Measurements from ENCODE around the gene CORO2A.
"Not testable (repeated sequence)": the region's sequence is repeated elsewhere in the genome, so short reads cannot be mapped to it uniquely, and the experiment has no call there.

CORO2A gene

DNA sequence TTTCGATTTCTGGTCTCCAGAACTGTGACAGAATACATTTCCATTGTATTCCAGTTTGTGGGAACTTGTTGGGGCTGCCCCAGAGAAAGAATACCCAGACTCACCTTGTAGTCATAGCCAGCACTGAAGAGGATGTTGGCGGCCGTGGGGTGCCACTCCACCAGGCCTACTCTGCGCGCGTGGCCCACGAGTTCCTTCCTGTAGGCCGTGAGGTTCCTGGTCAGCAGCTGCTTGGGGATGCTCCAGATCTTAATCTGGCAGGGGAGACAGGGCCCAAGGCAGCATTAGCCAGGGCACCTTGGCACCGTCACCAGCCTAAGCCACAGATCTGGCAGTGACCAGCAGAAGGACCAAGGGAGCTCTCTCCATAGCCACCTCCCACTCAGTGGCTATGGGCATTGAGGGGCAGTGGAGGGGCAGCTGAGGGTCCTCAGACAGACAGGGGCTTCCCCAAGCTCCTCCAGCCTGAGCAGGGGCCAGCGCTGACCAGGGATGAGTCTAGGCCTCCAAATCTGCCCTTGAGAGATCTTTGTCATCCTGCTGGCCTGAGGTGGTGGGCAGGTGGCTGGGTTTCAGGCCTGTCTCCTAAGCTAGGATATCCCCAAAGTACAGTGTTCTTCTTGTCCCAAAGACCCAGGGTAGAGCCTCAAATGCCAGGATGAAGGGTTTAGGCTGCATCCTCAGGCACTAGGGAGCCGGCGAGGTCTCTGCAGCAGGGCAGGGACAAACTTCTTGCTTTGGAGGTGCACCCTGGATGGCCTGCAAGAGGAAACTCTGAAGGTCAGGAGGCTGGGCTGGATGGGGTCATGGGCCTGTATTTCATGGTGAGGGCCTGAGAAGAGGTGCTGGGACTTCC lies 57.5 kb downstream of the CORO2A start:
- DNase-seq = no peak

GRCh38 chr9:98132806-98133631 lies 59.4 kb downstream of the CORO2A start:
- DNase-seq = peak; percentile 85

GRCh38 chr9:98132158-98132557 lies 60.3 kb downstream of the CORO2A start:
- no peak for DNase-seq

DNA sequence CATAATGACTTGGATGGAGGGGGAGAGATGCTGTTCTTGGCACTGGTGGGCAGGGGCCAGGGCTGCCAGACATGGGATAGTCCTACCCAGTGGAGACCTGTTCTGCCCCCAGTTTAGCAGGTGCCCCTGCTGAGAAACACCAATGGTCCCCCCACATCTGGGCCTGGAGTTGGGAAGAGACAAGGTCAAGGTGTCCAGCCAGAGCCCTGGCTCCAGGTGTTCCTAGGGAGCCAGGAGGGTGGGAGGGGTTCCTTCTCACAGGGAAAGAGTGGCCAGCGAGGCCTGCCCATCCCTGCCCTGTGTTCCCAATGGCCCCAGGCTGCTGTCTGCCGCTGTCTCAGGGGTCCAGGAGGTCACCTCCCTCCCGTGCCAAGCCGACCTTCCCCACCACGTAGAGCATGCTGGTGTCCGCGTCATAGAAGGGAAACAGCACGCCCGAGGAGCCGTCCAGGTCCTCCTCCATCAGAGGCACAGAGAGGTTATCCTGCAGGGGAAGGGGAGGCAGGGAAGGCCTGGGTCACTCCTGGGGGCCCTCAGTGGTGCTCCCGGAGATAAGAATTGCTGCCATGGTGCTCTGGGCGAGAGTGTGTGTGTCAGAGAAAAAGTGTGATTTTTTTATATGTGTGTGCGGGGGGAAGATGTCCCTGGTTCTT lies 61.7 kb downstream of the CORO2A start:
- DNase-seq = no peak

DNA sequence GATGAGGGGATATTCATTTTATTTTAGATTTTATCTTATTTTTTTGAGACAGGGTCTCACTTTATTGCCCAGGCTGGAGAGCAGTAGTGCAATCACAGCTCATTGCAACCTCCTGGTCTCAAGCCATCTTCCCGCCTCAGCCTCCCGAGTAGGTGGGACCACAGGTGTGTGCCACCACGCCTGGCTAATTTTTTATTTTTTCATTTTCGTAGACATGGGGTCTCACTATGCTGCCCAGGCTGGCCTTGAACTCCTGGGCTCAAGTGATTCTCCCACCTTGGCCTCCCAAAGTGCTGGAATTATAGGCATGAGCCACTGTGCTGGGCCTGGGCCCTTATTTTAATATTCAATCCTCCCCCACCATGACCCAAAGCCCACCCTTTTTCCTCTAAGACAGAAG lies 62.4 kb downstream of the CORO2A start:
- DNase-seq = not testable (repeated sequence)

DNA sequence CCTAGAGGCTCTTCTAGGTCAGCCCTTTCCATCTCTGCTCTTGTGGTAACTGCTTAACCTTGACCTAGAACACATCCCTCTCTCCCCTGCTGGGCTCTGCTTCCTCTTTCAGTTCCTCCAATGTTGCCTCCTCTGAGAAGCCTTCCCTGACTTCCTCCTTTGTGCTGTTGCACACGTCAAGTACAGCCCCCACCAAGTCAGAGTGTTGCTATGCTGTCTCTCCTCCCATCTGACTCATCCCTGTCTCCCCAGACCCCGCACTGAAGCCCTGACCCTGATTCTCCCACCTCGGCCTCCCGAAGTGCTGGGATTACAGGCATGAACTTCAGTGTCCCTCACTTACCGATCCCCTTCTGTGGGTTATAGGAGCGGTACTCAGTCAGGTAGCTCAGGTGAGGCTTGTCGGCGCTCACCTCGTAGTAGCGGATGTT lies 63.0 kb downstream of the CORO2A start:
- DNase-seq = no peak

DNA sequence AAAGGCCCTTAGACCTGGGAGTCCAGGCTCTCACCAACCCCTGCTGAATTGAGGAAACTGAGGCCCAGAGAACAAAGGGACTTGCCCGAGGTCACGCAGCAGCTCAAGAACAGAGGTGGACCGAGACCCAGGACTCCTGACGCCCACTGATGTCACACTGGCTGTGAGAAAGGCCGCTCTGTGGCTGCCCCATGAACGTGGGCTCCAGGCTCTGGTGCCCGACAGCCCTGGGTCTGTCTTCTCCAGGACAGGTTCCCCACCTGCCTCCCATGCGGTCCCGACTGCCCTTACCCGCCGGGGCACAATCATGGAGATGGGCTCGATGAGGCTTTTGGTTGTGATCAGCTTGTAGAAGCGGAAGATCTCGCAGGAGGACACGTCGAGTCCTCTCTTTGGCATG lies 64.1 kb downstream of the CORO2A start:
- no peak for DNase-seq

GRCh38 chr9:98127226-98127625 lies 65.2 kb downstream of the CORO2A start:
- no peak for DNase-seq

DNA sequence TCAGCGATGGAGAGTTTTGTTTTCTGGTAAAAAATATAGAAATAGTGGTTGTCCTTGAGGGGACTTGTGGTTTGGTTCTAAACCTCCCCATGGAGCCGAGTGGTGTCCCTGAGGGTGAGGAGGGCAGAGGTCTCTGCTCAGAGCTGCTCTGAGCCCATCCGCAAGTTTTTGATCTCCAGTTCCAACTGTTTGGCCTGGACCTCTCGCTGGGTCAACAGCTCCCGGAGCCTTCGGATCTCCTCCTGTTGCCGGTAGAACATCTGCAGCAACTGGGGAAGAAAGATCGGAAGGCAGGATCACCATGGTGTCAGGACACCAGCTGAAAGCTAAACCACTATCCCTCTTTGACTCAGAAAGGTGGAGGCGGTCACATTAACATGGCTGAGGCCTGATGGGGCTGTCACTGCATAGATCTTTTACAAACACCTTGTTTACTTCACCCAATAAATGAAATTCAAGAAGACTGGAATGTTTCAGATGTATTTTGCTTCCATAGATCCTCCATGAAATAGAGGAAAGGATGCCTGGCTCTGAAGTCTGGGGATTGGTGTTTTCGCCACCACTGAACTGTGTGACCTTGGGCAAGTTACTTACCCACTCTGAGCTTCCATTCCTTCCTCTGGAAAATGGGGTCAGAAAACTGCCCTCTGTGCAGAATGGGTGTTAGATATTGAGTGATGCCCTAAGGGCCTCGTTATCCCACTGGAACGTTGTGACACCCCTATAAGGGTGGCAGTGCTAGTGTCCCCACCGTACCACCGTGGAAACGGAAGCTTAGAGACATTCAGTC lies 67.6 kb downstream of the CORO2A start:
- no peak for DNase-seq

- DNase-seq = not testable (repeated sequence)
These were observed 68.3 kb downstream of the CORO2A start for GRCh38 chr9:98124091-98124490.

DNA sequence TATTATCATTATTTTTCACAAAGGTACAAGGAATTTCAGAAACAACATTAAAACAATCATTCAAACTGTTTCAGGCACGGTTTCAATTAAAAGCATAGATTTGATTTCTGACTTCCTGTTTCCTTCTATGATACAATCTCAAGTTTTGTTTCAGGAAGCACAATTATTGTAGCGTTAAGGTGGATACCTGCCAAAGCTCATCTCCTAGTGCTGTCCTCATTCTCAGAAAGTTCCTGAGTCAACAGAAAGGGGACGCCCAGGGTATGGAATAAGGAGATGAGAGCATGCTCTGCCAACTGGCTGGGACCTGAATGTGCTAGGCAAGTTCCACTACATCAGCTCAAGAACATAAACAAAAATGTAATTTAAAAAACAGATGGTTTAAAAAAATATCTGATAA lies 71.4 kb downstream of the CORO2A start:
- no peak for DNase-seq

GRCh38 chr9:98120476-98120875 lies 72.0 kb downstream of the CORO2A start:
- DNase-seq = no peak

DNA sequence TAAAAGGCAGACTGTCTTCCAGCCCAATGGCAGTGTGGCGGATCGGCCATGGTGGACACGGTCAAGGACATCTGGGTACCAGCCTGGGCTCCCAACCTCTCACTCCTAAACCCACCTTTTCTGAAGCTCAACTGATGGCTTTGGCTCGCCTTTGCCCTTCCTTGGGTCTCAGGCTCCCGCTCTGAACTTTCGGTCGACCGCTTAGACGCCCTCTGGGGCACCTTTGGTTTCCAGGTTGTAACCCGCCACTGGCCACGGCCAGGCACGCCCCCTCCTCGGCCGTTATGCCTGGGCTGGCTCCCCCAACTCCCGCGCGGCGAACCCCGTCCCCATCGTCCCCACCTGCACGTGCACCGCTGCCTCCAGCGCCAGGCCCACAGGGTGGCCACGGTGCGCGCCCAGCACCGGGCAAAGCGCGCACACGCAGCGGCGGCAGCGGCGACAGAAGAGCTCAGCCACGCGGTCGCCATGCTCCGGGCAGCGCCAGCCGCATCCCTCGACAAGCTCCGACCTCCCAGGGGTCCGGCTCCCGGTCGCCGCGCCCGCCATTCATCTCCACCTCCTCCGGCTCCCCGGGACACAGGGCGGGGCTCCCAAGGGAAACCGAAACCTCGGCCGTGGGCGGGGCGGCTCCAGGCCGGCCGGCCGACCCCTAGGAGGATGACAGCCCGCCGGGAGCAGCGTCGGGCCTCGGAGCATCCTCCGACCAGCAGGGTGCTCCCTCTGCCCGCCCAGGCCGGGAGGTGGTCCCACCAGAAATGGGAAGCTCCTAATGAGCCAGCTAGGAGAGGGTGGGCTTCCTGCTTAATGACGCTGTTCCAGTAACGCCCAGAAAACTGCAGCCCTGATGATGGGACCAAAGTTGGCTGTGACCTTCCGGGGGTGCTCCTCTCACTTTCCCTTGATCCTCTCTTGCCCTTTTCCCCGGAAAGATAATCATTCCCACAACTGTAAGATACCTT lies 73.5 kb downstream of the CORO2A start, which contains the start of gene TRIM14:
TSS of gene TRIM14 (minus strand) at position 583 of the 962 bp plus-strand sequence. CDS start at position 549, 34 bp downstream.
- DNase-seq = peak; percentile 40

DNA sequence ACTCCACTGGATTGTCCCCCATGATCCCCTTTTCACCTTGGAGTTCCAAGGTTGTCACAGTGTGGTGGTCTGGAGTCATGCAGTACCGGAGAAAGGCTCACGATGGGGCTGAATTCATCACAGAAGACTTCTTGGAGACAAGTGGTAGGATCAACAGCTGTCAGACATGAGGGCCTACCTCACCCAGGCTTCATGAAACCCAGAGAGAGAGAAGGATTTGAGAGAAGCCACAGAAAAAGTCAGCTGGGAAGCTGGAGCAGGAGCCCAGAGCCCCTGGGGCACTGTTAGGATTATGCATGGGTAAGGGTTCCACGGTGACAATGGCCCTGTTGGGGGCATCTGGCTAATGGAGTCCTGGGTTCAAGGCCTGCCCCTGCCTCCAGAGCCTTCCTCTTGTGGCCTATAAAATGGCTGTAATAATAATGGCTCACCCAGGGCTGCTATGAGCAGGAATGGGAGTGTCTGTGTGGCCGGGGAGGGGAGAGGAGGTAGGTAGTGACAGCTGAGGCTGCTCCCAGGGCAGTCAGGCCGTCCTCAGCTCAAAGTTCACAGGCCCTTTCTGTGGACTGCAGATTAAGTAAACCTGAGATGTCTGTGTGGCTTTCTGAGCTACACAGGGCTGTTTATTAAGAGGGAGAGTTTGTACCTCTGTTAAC lies 74.3 kb downstream of the CORO2A start:
- no peak for DNase-seq

DNA sequence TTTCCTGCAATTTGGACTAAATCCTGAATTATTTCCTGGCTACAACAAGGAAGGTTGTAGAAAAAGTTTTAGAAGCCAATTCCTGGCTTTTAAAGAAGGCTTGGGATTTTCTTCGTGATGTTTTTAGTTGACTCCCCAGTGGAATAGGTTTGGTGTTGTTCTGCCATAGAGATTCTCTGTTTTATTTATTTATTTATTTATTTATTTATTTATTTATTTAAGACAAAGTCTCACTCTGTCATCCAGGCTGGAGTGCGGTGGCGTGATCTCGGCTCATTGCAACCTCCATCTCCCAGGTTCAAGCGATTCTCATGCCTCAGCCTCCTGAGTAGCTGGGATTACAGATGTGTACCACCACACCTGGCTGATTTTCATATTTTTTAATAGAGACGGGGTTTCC lies 75.3 kb downstream of the CORO2A start:
- DNase-seq = not testable (repeated sequence)

DNA sequence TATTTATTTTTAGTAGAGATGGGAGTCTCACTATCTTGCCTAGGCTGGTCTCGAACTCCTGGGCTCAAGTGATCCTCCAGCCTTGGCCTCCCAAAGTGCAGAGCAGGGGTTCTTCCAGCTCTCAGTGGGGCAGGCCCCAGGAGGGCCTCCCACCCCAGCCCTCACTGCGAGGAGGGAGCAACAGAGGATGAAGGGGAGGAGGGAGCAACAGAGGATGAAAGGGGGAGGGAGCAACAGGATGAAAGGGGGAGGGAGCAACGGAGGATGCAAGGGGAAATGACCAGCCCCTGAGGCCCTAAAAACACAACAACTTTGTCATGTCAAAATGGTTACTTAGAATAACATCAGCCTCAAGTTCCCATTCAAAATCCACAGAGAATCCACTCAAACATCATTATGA lies 83.4 kb downstream of the CORO2A start:
- DNase-seq = no peak

DNA sequence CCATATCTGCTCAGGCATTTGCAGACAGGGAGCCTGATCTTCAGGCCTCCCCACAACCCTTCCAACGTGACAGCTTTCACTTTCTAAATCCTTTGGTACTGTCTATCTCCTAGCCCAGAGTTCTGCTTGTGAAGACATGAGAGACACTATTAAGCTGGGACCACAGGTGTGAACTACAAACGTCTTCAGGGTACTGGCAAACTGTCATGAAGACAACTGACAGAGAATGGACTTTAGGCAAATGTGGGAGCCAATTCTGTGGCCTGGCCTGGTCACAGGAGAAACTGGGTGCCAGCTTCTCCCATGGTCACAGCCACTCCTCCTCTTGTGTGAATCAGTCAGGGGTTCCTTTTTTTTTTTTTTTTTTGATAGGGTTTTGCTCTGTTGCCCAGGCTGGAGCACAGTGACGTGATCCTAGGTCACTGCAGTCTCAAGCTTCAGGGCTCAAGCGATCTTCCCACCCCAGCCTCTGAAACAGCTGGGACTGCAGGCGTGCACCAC lies 83.9 kb downstream of the CORO2A start:
- DNase-seq = no peak

GRCh38 chr9:98107926-98108325 lies 84.5 kb downstream of the CORO2A start:
- DNase-seq = no peak

DNA sequence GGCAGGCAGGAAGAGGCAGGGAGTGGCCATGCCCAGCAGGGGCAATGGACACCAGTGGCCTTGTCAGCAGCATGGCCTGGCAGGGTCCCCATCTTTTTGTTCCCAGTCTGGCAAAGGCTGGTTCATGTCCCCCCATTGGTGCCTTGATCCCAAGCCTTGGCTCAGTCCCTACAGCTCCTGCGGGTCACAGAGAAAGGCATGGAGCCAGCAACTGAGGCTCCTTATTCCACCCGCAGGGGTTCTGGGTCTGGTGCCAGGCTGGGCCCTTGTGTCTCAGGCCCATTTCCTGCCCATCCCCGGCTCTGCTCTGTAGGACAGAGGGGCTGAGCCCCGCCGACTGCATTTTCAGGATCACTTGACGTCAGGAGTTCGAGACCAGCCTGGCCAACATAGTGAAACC lies 87.4 kb downstream of the CORO2A start:
- no peak for DNase-seq

- no peak for DNase-seq
These were observed 88.0 kb downstream of the CORO2A start for GRCh38 chr9:98104445-98104881.
